ENCODE results near the gene APC. TPM values are rescaled to one million over a fixed set of nuclear protein-coding genes. Genes with fewer than 3 reads are reported as not detected.
A peak's percentile ranks its signal among the peaks of the same experiment; 100 is the strongest.

Gene APC
- total RNA-seq, 1 donor from 2014 or later, result 54.1 TPM

DNA sequence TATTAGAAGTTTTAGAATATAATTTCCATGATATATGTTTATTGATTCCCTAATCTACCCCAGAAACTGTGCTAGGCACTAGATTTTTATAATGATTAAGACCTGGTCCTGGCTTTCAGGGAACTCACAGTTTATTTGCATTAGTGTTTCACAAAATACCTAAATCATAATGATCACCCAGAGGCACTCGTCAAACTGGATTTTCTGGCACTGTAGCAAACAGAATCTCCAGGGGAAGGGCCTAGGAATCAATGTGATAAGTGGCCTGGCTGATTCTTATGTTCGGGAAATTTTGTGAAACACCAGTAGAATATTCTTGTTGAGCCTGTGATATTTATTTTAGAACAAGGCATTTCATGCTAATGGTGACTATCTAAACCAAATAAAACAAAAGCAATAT, 86.0 kb downstream of the APC start:
- Histone ChIP-seq H3K27me3 (no peaks in the 10 kb centered on the region), H3K27ac (no peak overlapping the region), H3K9me3 (no peaks in the 10 kb centered on the region), H3K36me3 (peaks cover 71% of the 10 kb centered on the region), H3K4me1 (no peaks in the 10 kb centered on the region), H3K4me3 (no peak overlapping the region)
- intact Hi-C loops (cut with DNase I), result no loop called here
- ATAC-seq, result no peak
- TF ChIP-seq, protein P1, sequence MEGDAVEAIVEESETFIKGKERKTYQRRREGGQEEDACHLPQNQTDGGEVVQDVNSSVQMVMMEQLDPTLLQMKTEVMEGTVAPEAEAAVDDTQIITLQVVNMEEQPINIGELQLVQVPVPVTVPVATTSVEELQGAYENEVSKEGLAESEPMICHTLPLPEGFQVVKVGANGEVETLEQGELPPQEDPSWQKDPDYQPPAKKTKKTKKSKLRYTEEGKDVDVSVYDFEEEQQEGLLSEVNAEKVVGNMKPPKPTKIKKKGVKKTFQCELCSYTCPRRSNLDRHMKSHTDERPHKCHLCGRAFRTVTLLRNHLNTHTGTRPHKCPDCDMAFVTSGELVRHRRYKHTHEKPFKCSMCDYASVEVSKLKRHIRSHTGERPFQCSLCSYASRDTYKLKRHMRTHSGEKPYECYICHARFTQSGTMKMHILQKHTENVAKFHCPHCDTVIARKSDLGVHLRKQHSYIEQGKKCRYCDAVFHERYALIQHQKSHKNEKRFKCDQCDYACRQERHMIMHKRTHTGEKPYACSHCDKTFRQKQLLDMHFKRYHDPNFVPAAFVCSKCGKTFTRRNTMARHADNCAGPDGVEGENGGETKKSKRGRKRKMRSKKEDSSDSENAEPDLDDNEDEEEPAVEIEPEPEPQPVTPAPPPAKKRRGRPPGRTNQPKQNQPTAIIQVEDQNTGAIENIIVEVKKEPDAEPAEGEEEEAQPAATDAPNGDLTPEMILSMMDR (IDR thresholded peaks at IDR 0.05), result no peak
- no peak for DNase-seq

DNA sequence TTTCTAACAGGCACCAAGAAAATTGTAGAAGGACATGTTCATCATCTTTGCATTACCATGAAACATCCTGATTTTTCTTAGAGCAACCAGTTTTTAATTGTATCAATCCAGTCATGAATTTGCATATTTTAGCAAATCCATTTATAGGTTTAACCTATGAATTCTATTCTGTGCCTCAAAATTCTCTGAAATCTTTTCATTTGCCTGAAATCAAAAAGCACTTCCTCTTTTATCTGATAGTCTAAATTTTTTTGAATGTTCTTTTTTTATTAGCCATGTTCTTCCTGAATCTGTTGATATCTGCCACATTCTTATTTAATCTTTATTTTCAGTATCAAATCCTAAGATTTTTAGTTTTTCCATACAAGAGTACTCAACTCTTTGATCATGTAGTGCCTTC, 86.5 kb downstream of the APC start:
- intact Hi-C loops (cut with DNase I), result no loop called here
- TF ChIP-seq, protein P1 (IDR thresholded peaks at IDR 0.05), result no peak
- H3K36me3 ChIP-seq, result peaks cover 71% of the 10 kb centered on the region

DNA sequence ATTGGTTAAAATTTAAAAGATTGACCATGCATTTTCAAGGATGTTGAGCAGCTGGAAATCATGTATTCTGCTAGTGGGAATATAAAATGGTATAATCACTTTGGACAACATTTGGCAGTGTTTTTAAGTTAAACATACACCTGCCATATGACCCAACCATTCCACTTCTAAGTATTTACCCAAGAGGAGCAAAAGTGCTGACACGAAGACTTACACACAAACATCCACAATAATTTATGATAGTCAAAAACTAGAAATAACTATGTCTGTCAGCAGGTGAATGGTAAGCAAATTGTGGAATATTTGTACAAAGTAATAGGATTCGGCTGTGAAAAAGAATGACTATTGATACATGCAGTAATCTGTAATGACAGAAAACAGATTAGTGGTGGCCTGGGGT, 92.7 kb downstream of the APC start:
- TF ChIP-seq, protein P1 (IDR thresholded peaks at IDR 0.05), result no peak
- H3K27me3 ChIP-seq, result no peaks in the 10 kb centered on the region
- H3K27ac ChIP-seq, result no peak overlapping the region
- H3K9me3 ChIP-seq, result no peaks in the 10 kb centered on the region
- DNase-seq (no peak), ATAC-seq (no peak)
- H3K4me3 ChIP-seq, result no peak overlapping the region
- peaks cover 77% of the 10 kb centered on the region for H3K36me3 ChIP-seq
- intact Hi-C loops (cut with DNase I), result no loop called here
- no peaks in the 10 kb centered on the region for H3K4me1 ChIP-seq

More for the DNA sequence above, 86.5 kb downstream of the APC start:
- Histone ChIP-seq H3K9me3 (no peaks in the 10 kb centered on the region), H3K4me3 (no peak overlapping the region), H3K27me3 (no peaks in the 10 kb centered on the region), H3K27ac (no peak overlapping the region), H3K4me1 (no peaks in the 10 kb centered on the region)
- DNase-seq, result no peak
- no peak for ATAC-seq

DNA sequence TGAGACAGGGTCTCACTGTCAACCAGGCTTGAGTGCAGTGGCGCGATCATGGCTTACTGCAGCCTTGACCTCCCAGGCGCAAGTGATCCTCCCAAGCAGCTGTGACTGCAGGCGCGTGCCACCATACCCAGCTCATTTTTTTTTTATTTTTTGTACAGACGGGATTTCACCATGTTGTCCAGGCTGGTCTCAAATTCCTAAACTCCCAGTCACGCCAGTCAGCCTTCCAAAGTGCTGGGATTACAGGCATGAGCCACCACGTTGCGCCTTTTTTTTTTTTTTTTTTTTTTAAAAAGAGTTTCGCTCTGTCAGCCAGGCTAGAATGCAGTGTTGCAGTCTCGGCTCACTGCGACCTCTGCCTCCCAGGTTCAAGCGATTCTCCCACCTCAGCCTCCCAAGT, 96.3 kb downstream of the APC start:
- DNase-seq (no peak), ATAC-seq (no peak)
- TF ChIP-seq, protein P1 (IDR thresholded peaks at IDR 0.05), result no peak
- no peaks in the 10 kb centered on the region for H3K9me3 ChIP-seq
- no peaks in the 10 kb centered on the region for H3K4me1 ChIP-seq
- H3K36me3 ChIP-seq, result peaks cover 80% of the 10 kb centered on the region
- no peaks in the 10 kb centered on the region for H3K27me3 ChIP-seq
- intact Hi-C loops (cut with DNase I), result no loop called here
- H3K27ac ChIP-seq, result no peak overlapping the region
- H3K4me3 ChIP-seq, result no peak overlapping the region

DNA sequence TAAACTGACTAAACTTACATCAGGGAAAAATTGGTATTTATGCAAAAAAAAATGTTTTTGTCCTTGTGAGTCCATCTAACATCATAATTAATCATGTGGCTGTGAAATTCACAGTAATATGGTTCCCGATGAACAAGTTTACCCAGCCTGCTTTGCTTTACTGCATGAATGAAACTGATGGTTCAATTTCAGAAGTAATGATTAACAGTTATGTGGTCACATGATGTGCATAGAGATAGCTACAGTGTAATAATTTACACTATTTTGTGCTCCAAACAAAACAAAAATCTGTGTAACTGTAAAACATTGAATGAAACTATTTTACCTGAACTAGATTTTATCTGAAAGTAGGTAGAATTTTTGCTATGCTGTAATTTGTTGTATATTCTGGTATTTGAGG, 106.8 kb downstream of the APC start:
- intact Hi-C loops (cut with DNase I), result no loop called here
- Histone ChIP-seq H3K36me3 (peaks cover 9% of the 10 kb centered on the region), H3K27ac (no peak overlapping the region), H3K27me3 (no peaks in the 10 kb centered on the region), H3K9me3 (no peaks in the 10 kb centered on the region), H3K4me3 (no peak overlapping the region), H3K4me1 (peaks cover 4% of the 10 kb centered on the region)
- ATAC-seq (no peak), DNase-seq (no peak)
- TF ChIP-seq, protein P1 (IDR thresholded peaks at IDR 0.05), result no peak

DNA sequence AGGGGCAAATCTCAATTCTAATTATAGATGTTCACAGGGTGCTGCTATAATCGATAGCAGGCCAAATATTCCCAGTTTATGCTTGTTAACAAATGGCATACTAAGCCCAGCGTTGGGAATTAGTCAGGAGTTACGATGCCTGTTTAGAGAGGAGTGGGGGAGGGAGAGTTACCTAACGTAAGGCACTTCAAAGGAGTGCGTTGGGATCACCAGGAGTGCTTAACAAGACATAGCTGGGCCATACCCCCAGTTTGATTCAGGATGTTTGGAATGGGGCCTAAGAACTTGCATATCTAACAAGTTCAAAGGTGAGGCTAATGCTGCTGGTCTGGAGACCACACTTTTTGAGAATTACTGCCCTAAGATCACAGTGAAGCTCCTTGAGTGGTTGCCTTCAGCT, 108.9 kb downstream of the APC start:
- peaks cover 4% of the 10 kb centered on the region for H3K4me1 ChIP-seq
- no peak overlapping the region for H3K27ac ChIP-seq
- ATAC-seq, result peak; percentile 26
- no peak for DNase-seq
- intact Hi-C loops (cut with DNase I), result no loop called here
- H3K27me3 ChIP-seq, result no peaks in the 10 kb centered on the region
- no peaks in the 10 kb centered on the region for H3K36me3 ChIP-seq
- no peaks in the 10 kb centered on the region for H3K9me3 ChIP-seq
- TF ChIP-seq, protein P1 (IDR thresholded peaks at IDR 0.05), result no peak
- H3K4me3 ChIP-seq, result no peak overlapping the region

Measured in upper lobe of right lung (tissue), 1 donor.